Stomach (tissue), 4 donors: Measurements from ENCODE around the gene ARL15.

Experiments used
- CTCF ChIP-seq, 7 experiments: fragments of 450-650 bp in 4 of 7; fragments of 200-600 bp in 3 of 7; sonication (generic) in 3 of 7; IDR thresholded peaks; one replicate each; pipeline ENCODE4 v1.5.1; 2016 to 2019; ENCODE audit warnings: antibody characterized with exemption in 7 of 7, control low read depth in 2 of 7, mild to moderate bottlenecking in 1 of 7
- EP300 ChIP-seq: sonication (generic); formaldehyde crosslinking; IDR thresholded peaks from one replicate; pipeline ENCODE4 v1.6.1; 2017; ENCODE audit warnings: antibody characterized with exemption
- POLR2A ChIP-seq, 4 donors: fragments of 450-650 bp; IDR thresholded peaks; one replicate each; pipeline ENCODE4 v1.6.1; 2016; ENCODE audit warnings: antibody characterized with exemption in 4 of 4, control low read depth in 2 of 4, mild to moderate bottlenecking in 1 of 4, moderate library complexity in 1 of 4
- POLR2AphosphoS5 ChIP-seq, 3 donors: sonication (generic); formaldehyde crosslinking; IDR thresholded peaks; one replicate each; pipeline ENCODE4 v1.6.1; 2016; ENCODE audit warnings: antibody characterized with exemption in 3 of 3

- TF ChIP-seq CTCF (IDR thresholded peaks at IDR 0.05) (no peak), POLR2AphosphoS5 (IDR thresholded peaks at IDR 0.05) (no peak), POLR2A (IDR thresholded peaks at IDR 0.05) (no peak), EP300 (no peak)
These were observed 428.2 kb downstream of the ARL15 start for GRCh38 chr5:53882006-53882675.
